ENCODE data around the gene TBC1D3E.
"Not testable (repeated sequence)": the region's sequence is repeated elsewhere in the genome, so short reads cannot be mapped to it uniquely, and the experiment has no call there.

Gene TBC1D3E

GRCh38 chr17:38127651-38128050 is at the start of gene TBC1D3E:
Gene TBC1D3E, plus strand, starts transcription at chr17:38127951. Its CDS starts 1,545 bp downstream, at chr17:38129496.
- not testable (repeated sequence) for DNase-seq (ENCODE audit: extremely low spot score, insufficient read length, low read depth)

GRCh38 chr17:38087344-38087743 is 40.4 kb upstream of the TBC1D3E start:
- not testable (repeated sequence) for FAIRE-seq; DNase-seq (ENCODE audit: extremely low spot score, insufficient read length, low read depth)

More at GRCh38 chr17:38127651-38128050, at the start of gene TBC1D3E:
- FAIRE-seq = not testable (repeated sequence)

DNA sequence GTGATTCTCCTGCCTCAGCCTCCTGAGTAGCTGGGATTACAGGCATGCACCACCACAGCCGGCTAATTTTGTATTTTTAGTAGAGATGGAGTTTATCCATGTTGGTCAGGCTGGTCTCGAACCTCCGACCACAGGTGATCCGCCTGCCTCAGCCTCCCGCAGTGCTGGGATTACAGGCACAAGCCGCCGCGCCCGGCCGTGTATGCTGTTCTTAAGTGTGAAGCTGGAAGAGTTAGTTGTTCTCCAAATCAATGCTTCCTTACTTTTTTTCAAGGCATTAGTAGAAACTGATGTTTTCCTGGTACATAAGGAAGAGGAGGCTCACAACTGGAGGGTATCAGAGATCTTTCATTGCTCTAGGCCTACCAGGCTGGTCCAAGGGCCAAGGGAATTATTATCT is 39.6 kb upstream of the TBC1D3E start:
- FAIRE-seq; DNase-seq (ENCODE audit: extremely low spot score, insufficient read length, low read depth): not testable (repeated sequence)

DNA sequence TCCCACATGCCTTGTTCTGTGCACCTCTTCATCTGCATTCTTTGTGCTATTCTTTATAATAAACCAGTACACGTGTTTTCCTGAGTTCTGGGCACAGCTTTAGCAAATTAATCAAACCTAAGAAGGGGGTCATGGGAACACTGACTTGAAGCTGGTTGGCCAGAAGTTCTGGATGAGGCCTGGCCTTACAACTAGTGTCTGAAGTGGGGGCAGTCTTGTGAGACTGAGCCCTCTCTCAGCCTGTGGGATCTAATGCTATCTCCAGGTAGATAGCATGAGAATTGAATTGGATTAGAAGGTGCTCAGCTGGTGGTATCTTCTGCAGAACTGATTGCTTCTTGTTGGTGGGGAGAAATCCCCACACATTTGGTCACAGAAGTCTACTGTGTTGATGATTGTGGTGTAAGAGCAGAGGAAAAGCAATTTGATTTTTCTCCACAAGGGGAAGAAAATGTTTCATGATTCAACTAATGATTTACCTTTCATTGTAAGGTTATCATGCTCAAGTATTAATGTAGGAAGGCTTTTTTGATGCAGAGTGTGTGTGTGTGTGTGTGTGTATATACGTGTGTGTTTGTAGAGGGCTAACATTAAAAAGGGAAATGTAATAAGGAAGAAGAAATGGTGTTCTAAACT is 33.6 kb upstream of the TBC1D3E start:
- DNase-seq (ENCODE audit: extremely low spot score, insufficient read length, low read depth); FAIRE-seq: not testable (repeated sequence)

DNA sequence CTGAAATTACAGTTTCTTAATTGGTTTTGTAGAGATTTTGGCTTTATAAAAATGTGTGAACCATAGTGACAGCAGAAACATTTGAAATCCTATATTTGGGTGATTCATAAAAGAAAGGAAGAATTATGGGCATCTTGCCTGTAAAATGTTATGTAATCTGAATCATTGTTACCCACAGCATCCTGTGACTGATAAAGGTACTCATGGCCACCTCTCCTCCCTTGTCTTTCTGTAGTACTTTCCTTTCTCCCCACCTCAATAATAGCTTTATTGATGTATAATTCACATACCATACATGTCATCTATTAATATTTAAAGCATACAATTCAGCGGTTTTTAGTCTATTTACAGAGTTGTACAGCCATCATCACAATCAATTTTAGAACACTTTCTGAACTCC is 28.5 kb upstream of the TBC1D3E start:
- DNase-seq (ENCODE audit: extremely low spot score, insufficient read length, low read depth); FAIRE-seq: not testable (repeated sequence)

GRCh38 chr17:38119829-38120228 is 7.9 kb upstream of the TBC1D3E start:
- DNase-seq (ENCODE audit: extremely low spot score, insufficient read length, low read depth); FAIRE-seq: not testable (repeated sequence)

DNA sequence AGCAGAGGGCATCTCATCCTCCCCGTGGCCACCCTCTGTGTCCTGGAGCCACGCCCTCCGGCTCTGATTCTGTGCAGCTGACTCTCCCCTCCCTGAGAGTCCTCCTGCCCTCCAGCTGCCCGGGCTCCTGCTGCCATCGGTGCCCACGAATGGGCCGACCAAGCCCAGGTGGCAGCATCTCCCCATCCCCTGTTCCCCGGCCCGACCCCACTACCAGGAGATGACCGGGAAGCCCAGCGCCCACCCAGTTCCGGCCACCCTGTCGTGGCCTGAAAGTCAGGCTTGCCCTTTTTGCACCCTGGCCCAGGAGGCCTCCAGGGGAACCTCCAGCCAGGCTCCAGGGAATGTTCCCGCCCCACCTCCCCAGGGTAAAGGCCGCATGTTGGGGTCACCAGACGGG is 7.1 kb downstream of the TBC1D3E start:
- not testable (repeated sequence) for DNase-seq (ENCODE audit: extremely low spot score, insufficient read length, low read depth); FAIRE-seq
